HG02885 (cell line): ENCODE measurements around the gene SLC27A6.
"Not testable (repeated sequence)": the region's sequence is repeated elsewhere in the genome, so short reads cannot be mapped to it uniquely, and the experiment has no call there.

ENCODE experiments used
- ATAC-seq: cut with Tn5 transposase; IDR thresholded peaks from one replicate; pipeline ENCODE4 v1.9.1; 2021; ENCODE audit warnings: mild to moderate bottlenecking; ENCODE audit not compliant: unreplicated experiment, poor library complexity

SLC27A6 gene, protein sequence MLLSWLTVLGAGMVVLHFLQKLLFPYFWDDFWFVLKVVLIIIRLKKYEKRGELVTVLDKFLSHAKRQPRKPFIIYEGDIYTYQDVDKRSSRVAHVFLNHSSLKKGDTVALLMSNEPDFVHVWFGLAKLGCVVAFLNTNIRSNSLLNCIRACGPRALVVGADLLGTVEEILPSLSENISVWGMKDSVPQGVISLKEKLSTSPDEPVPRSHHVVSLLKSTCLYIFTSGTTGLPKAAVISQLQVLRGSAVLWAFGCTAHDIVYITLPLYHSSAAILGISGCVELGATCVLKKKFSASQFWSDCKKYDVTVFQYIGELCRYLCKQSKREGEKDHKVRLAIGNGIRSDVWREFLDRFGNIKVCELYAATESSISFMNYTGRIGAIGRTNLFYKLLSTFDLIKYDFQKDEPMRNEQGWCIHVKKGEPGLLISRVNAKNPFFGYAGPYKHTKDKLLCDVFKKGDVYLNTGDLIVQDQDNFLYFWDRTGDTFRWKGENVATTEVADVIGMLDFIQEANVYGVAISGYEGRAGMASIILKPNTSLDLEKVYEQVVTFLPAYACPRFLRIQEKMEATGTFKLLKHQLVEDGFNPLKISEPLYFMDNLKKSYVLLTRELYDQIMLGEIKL

DNA sequence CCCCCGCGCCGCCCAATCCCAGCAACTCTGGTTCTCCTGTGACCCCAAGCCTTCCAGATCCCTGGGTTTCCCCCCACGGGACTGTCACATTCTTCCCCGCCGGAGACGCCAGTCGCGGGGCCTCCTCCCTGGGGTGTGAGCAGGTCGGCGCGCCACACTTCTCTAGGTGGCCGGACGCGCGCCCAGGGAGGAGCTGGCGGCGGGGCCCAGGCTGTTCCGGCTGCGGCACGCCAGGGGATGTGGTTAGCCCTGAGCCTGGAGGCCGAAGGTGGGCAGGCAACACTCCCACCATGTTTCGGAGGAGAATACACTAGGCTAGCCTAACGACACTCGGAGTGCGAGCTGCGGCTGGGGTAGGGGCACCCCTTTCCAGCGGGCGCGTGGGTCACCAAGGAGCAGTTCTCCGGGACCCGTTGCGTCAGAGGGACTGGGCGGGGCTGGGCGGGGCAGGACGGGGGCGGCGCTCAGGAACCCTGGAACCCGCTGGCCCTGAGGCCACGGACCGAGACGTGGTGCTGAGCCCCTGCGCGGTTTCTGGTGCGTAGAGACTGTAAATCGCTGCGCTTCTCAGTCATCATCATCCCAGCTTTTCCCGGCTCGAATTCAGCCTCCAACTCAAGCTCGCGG is at the start of gene SLC27A6:
SLC27A6 (plus strand) TSS at position 478 of the 627 bp plus-strand sequence. CDS start 650 bp downstream, outside the sequence.
- no peak for ATAC-seq

DNA sequence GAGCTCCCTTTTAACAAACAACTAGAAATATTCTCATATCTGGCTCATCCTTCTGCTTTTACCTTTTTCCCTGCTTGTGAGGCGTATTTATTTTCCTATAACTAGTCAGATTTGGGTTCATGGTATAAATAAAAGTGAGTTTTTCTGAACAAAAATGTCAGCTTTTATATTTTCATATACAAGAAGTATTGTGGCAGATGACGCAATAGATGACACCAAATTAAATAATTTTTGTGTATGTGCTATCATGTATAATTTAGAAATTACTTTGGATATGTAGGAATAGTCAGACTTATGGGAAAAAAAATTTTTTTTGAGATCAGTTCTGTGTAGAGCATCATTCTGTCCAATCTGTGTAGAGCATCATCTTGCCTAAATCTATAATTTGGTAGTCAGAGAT is 45.7 kb upstream of the SLC27A6 start:
- no peak for ATAC-seq

DNA sequence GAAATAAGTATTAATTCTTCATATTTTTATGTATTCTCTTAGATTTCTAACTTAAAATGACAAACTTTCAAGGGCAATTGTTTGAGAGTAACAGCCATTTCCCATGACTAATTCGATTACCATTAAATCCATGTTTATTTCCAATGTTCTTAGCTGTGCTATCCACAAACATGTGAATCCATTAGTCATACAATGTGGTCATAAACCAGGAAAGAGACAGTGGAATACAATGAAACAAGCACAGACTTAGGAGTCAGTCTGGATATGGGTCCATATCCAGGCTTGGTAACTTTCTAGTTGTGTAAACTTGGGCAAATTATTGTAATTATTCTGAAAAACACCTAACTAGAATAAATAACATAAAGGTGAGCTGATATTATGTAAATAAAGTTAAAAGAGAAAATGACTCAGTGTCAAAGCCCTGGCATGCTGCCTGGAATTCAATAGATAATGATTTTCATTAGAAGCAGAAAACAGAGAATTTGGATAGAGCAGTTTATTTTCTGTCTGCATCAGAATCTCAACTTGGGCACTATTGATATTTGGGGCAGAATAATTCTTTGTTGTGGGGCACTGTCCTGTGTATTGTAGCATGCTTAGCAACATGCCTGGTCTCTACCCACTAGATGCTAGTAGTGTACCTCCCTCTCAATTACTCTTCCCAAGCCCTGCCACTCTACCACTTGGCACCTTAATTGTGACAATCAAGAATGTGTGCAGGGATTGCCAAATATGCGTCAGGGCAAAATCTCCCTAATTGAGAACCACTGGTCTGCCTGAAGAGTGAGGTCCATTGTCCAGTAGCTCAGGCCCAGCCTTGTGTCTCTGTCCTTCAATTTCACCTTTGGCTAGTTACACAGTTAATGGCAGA is 44.7 kb upstream of the SLC27A6 start:
- no peak for ATAC-seq

DNA sequence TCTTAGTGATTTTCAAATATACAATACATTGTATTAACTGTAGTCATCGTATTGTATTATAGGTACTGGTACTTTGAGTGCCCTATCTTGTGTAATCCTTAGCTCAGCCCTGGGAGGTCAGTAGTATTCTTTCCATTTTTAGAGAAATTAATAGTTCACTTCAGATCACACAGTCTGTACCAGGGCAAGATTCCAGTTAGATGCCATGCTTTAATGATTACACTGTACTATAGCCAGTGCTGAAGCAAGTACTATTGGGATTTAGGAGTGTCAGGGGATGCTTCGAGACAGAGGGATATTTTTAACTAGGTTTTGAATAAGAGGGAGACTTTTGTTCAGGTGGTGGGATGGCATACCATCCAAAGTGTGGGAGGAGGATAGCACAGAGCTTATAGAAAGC is 41.0 kb upstream of the SLC27A6 start:
- ATAC-seq: no peak

DNA sequence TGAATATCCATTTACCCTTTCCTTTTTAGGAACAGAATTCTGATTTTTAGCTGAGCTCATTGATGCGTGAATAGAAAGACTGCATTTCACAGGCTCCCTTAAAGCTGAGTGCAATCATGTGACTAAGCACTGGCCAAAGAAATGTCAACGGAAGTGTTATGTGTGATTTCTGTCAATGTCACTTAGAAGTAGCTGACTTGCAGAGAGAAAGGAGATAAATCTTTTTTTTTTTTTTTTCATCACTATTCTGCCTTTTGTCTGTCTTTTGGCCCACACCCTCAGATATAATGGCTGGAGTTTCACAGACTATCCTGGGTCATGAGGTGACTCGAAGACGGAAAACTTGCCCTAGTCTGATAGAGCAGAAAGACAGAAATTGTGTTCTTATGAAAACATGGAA is 39.3 kb upstream of the SLC27A6 start:
- ATAC-seq: no peak

DNA sequence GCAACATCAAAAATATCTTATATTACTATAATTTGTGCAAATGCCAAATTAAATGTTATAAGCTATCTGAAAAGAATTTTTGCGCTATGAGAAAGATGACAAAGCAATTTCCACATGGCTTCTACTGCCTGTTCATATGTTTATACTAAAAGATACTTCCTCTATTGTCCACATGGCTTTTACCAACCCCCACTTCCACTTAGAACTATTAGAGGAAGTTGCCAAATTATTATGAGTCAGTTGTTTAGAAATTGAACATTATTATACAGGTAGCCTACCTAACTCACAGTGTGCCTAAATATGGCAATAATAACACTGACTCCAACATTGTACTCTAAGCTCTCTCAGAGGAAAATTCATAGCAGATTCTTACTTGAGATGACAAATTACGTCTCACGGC is 37.6 kb upstream of the SLC27A6 start:
- ATAC-seq: no peak

DNA sequence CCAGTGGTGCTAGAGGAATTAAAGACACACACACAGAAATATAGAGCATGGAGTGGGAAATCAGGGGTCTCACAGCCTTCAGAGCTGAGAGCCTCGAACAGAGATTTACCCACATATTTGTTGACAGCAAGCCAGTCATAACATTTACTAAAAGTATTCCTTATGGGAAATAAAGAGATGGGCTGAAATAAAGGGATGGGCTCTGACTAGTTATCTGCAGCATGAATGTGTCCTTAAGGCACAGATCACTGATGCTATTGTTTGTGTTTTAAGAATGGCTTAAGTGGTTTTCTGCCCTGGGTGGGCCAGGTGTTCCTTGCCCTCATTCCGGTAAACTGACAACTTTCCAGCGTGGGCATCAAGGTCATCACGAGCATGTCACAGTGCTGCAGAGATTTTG is 33.1 kb upstream of the SLC27A6 start:
- ATAC-seq: not testable (repeated sequence)

DNA sequence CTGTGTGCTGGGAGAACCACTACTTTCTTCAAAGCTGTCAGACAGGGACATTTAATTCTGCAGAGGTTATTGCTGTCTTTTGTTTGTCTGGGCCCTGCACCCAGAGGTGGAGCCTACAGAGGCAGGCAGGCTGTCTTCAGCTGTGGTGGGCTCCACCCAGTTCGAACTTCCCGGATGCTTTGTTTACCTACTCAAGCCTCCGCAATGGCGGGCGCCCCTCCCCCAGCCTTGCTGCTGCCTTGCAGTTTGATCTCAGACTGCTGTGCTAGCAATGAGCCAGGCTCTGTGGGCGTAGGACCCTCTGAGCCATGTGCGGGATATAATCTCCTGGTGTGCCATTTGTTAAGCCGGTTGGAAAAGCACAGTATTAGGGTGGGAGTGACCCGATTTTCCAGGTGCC is 22.2 kb upstream of the SLC27A6 start:
- ATAC-seq: not testable (repeated sequence)

DNA sequence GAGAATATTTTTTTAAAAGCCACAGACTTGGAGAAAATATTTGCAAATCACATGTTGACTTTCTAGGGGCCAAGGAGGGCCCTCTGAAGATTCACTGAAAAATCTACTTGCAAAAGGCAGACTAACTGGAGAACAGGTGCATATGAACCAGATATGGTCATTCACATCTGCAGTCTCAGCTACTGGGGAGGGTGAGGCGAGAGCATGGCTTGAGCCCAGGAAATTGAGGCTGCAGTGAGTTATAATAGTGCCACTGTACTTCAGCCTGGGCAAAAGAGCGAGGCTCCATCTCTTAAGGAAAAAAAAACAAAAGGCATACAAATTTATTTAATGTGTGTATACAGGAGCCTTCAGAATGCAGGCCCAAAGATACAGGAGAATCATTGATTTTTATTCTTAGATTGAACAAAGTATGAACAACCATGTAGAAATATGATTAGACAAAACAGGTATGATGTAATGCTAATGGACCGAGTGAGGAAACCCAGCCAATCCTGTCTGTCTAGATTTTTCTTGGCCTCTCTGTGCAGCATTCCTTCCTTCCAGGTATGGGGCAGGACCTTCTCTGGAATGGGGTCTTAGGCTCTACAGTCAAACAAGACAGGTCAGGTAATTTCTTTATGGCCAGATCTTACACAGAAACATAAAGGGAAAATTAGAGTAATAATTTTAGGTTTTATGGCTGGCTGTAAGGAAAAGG is 15.3 kb upstream of the SLC27A6 start:
- ATAC-seq: no peak

DNA sequence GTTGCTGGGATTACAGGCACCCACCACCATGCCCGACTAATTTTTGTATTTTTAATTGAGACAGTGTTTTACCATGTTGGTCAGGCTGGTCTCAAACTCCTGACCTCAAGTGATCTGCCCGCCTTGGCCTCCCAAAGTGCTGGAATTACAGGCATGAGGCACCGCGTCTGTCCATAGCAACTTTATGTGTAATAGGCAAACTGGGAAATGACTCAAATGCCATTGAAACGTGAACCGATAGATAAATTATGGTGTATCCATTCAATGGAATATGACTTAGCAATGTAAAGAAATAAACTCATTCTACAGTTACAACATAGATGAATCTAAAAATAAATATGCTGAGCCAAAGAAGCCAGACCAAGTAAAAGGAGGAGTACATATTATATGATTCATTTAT is 14.0 kb upstream of the SLC27A6 start:
- not testable (repeated sequence) for ATAC-seq

DNA sequence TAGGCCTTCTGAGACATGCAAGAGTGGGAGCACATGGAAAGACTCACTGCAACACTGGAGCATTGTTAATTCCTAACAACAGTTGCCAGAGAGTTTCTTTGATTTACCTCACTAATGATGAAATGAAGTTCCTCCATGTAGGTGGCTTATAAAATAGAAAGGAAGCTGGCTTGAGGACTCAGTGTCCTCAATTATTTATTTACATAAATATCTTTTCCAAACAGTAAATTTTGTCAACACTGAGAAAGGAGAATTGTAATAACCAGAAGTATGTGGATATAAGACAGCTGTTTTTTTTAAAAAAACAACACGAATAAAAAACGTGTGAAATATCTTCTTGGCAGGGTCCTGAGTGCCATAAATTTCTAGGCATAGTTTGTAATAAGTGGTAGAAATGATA is 9.1 kb upstream of the SLC27A6 start:
- no peak for ATAC-seq

DNA sequence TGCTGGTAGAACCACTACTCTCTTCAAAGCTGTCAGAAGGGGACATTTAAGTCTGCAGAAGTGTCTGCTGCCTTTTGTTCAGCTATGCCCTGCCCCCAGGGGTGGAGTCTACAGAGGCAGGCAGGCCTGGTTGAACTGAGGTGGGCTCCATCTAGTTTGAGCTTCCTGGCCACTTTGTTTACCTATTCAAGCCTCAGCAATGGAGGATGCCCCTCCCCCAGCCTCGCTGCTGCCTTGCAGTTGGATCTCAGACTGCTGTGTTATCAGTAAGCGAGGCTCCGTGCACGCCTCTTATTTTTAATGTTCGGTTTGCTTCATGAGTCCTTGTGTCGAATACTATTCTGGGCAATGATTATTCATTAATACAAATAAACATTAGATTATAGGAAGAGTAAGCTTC is 3.1 kb upstream of the SLC27A6 start:
- ATAC-seq: no peak

DNA sequence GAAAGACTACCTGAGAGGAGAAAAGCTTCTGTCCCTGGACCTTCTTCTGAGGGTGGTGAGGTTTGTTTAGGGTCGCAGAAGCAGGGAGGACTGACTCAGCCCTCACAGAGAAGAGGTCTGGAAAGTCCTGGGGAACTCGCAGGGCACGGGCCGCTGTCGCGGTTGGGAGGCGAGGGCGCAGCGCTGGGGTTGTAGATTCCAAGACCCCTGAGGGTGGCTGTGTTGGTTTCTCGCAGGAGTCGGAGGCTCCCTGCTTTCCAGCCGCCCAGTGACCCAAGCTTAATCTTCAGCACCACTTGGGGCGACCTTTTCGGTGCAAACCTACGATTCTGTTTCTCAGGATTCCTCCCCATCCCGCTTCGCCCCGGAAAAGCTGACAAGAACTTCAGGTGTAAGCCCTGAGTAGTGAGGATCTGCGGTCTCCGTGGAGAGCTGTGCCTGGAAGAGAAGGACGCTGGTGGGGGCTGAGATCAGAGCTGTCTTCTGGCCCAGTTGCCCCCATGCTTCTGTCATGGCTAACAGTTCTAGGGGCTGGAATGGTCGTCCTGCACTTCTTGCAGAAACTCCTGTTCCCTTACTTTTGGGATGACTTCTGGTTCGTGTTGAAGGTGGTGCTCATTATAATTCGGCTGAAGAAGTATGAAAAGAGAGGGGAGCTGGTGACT is 482 bp downstream of the SLC27A6 start:
- no peak for ATAC-seq

DNA sequence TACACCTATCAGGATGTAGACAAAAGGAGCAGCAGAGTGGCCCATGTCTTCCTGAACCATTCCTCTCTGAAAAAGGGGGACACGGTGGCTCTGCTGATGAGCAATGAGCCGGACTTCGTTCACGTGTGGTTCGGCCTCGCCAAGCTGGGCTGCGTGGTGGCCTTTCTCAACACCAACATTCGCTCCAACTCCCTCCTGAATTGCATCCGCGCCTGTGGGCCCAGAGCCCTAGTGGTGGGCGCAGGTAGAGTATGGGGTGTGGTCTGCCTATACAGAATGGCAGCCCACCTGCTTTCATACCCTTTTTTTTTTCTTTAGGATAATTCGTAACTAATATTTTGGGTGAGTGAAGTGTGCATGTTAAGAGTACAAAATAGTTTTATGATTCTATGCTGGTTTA is 1.1 kb downstream of the SLC27A6 start:
- no peak for ATAC-seq

DNA sequence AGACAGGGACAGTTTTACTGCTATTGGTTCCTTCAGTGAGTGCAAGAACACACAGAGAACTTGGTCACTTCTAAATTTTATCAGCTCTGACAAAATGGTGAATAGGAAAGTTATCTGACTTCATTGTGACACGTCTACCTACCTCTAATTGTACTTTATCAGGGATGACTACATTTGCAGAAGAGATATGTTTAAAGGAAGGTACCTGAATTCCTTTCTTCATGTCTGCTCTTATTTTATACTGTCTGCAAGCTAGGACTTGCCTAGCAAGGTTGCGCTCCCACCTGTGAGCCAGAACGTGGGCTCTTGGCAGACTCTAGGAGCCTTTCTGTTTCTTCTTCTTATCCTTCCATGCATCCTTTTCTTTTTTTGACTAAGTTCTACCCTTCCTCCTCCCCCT is 1.6 kb downstream of the SLC27A6 start:
- no peak for ATAC-seq

DNA sequence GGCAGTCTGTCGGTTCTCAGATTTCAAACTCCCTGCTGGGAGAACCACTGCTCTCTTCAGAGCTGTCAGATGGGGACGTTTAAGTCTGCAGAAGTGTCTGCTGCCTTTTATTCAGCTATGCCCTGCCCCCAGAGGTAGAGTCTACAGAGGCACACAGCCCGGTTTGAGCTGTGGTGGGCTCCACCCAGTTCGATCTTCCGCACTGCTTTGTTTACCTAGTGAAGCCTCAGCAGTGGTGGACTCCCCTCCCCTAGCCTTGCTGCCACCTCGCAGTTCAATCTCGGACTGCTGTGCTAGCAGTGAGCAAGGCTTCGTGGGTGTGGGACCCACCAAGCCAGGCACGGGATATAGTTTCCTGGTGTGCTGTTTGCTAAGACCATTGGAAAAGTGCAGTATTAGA is 8.0 kb downstream of the SLC27A6 start:
- no peak for ATAC-seq

DNA sequence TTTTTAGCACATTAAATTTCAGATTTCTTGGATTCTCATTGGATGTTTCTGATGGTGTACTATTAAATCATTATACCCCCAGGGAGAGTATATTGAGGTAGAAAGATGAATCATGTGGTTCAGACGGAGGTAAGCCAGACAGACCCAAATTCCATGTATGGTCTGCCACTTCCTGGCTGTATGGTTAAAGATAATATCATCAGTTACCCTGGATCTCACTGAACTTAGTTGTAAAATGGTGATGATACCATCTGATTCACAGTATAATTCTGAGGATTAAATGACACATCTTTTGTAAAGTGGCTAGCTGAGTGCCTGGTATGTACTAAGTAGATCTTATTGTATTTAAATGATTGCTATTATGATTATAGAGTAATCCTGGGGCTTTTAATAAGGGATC is 9.3 kb downstream of the SLC27A6 start:
- ATAC-seq: no peak

DNA sequence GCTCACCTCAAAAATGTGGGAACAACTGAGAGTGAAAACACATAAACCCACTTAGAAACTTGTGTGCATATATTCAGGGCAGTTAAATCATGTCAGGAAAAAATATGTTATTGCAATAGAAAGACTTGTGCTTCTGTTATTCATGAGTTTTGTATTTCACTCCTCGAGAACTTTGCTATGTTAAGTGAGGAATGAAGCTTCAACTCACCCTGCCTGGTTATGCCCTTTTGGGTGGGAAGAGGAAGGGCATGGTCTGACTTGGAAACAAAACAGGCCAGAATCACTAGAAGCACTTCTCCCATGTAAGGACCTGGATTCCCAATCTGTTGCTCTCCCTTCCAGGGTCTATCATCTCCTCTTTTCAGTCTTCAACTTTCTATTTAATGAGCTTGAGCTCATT is 14.5 kb downstream of the SLC27A6 start:
- ATAC-seq: no peak

DNA sequence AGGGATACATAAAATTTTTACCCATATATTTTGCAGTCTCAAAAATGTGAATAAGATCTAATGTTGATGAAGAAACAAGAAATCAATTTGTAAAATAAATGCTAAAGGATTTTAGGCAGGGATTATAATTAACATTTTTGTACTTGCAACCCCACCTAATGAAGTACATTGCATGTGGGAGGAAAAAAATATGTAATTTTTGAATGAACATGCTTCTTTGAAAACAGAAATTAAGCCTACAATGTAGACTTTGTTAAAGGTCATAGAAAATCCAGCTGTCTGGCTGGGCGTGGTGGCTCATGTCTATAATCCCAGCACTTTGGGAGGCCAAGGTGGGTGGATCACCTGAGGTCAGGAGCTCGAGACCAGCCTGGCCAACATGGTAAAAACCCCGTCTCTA is 15.6 kb downstream of the SLC27A6 start:
- ATAC-seq: no peak

DNA sequence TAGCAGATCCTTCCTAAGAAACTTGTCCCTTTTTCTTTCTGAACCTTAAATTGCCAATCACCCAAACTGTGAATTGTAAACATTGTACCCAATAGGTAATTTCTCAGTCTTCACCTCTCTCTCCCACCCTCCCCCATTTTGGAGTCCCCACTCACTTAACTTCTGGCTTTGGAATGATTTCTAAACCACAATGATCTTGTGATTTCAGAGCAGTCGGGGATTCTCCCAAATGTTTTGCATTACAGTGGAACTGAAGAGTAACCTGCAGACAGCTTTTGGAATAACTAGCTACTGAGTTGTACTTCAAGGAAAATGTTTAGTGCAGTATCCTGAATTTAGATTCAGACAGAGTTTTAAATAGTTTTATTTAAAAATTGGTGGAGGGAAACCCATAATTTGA is 19.2 kb downstream of the SLC27A6 start:
- no peak for ATAC-seq
